ENCODE results near the gene ARHGAP12.

Gene ARHGAP12

GRCh38 chr10:31875608-31876007 lies 53.0 kb downstream of the ARHGAP12 start:
- DNase-seq, result no peak

- DNase-seq, result no peak
Observed at GRCh38 chr10:31873724-31874123, 54.9 kb downstream of the ARHGAP12 start.

- DNase-seq, result no peak
Observed at GRCh38 chr10:31871266-31872065, 57.2 kb downstream of the ARHGAP12 start.

- no peak for DNase-seq
Observed at GRCh38 chr10:31867646-31868045, 61.0 kb downstream of the ARHGAP12 start.

GRCh38 chr10:31866118-31866670 lies 62.4 kb downstream of the ARHGAP12 start:
- DNase-seq, result no peak

GRCh38 chr10:31864834-31865518 lies 63.7 kb downstream of the ARHGAP12 start:
- no peak for DNase-seq

- DNase-seq, result no peak
Observed at GRCh38 chr10:31855033-31855432, 73.6 kb downstream of the ARHGAP12 start.

GRCh38 chr10:31853629-31854028 lies 75.0 kb downstream of the ARHGAP12 start:
- DNase-seq, result no peak

- DNase-seq, result no peak
Observed at GRCh38 chr10:31851216-31851615, 77.4 kb downstream of the ARHGAP12 start.

- DNase-seq, result no peak
Observed at GRCh38 chr10:31847515-31847914, 81.1 kb downstream of the ARHGAP12 start.

GRCh38 chr10:31838709-31839108 lies 89.9 kb downstream of the ARHGAP12 start:
- DNase-seq, result no peak

GRCh38 chr10:31838065-31838464 lies 90.6 kb downstream of the ARHGAP12 start:
- no peak for DNase-seq

GRCh38 chr10:31836569-31837406 lies 91.8 kb downstream of the ARHGAP12 start:
- DNase-seq, result no peak

- DNase-seq, result no peak
Observed at GRCh38 chr10:31833753-31834152, 94.9 kb downstream of the ARHGAP12 start.

- DNase-seq, result no peak
Observed at GRCh38 chr10:31832261-31832660, 96.4 kb downstream of the ARHGAP12 start.

- DNase-seq, result no peak
Observed at GRCh38 chr10:31830887-31831286, 97.7 kb downstream of the ARHGAP12 start.

GRCh38 chr10:31829776-31830175 lies 98.9 kb downstream of the ARHGAP12 start:
- no peak for DNase-seq

GRCh38 chr10:31823358-31823757 lies 105.3 kb downstream of the ARHGAP12 start:
- DNase-seq, result no peak

GRCh38 chr10:31822616-31823318 lies 105.9 kb downstream of the ARHGAP12 start:
- no peak for DNase-seq

- no peak for DNase-seq
Observed at GRCh38 chr10:31822150-31822549, 106.5 kb downstream of the ARHGAP12 start.

GRCh38 chr10:31820778-31821369 lies 107.8 kb downstream of the ARHGAP12 start:
- DNase-seq, result no peak

GRCh38 chr10:31820096-31820495 lies 108.5 kb downstream of the ARHGAP12 start:
- no peak for DNase-seq

All from amniotic stem cell (primary cell).